NCI-H1048 (cell line): Measurements from ENCODE around the gene ITIH4.

Experiments used
- DNase-seq: peaks from one replicate; lab custom pipeline; 2025; lab: John Stamatoyannopoulos, UW

The ITIH4 gene

GRCh38 chr3:52831500-52832301, 1.2 kb upstream of the ITIH4 start:
- no peak for DNase-seq

GRCh38 chr3:52829906-52830463, 487 bp downstream of the ITIH4 start:
- DNase-seq: no peak

GRCh38 chr3:52829482-52829881, 990 bp downstream of the ITIH4 start:
- DNase-seq: no peak

GRCh38 chr3:52827866-52828376, 2.6 kb downstream of the ITIH4 start:
- DNase-seq: no peak

GRCh38 chr3:52827441-52827840, 3.0 kb downstream of the ITIH4 start:
- DNase-seq: no peak

GRCh38 chr3:52824037-52824436, 6.4 kb downstream of the ITIH4 start:
- no peak for DNase-seq

GRCh38 chr3:52822363-52822762, 8.1 kb downstream of the ITIH4 start:
- DNase-seq: no peak

- DNase-seq: no peak
Observed at GRCh38 chr3:52820736-52821135, 9.7 kb downstream of the ITIH4 start.

- no peak for DNase-seq
Observed at GRCh38 chr3:52819936-52820335, 10.5 kb downstream of the ITIH4 start.

GRCh38 chr3:52817860-52818259, 12.6 kb downstream of the ITIH4 start:
- no peak for DNase-seq

- no peak for DNase-seq
Observed at GRCh38 chr3:52817221-52817620, 13.3 kb downstream of the ITIH4 start.

GRCh38 chr3:52816654-52817053, 13.8 kb downstream of the ITIH4 start:
- DNase-seq: no peak

GRCh38 chr3:52816199-52816598, 14.3 kb downstream of the ITIH4 start:
- no peak for DNase-seq

GRCh38 chr3:52813810-52814209, 16.7 kb downstream of the ITIH4 start:
- no peak for DNase-seq

GRCh38 chr3:52811452-52812011, 18.9 kb downstream of the ITIH4 start:
- DNase-seq: no peak

- DNase-seq: no peak
Observed at GRCh38 chr3:52810923-52811322, 19.5 kb downstream of the ITIH4 start.

GRCh38 chr3:52809662-52810377, 20.7 kb downstream of the ITIH4 start:
- DNase-seq: no peak

GRCh38 chr3:52809149-52809548, 21.3 kb downstream of the ITIH4 start:
- DNase-seq: no peak

GRCh38 chr3:52805270-52806039, 25.0 kb downstream of the ITIH4 start:
- DNase-seq: no peak

- no peak for DNase-seq
Observed at GRCh38 chr3:52801839-52802238, 28.6 kb downstream of the ITIH4 start.

GRCh38 chr3:52800079-52800478, 30.4 kb downstream of the ITIH4 start:
- DNase-seq: no peak

GRCh38 chr3:52798978-52799476, 31.4 kb downstream of the ITIH4 start:
- no peak for DNase-seq
